Endodermal cell (in vitro differentiated cells): Measurements from ENCODE around the gene RAET1E. TPM values are rescaled to one million over a fixed set of nuclear protein-coding genes. Genes with fewer than 3 reads are reported as not detected.

Experiments
- DNase-seq: peaks from one replicate; pipeline ENCODE4 v3.0.0-alpha.2; 2017
- H3K27ac ChIP-seq: 2 replicates; pipeline ENCODE4 v1.5.1; 2013; ENCODE audit warnings: mild to moderate bottlenecking, low read depth, low read length, moderate library complexity
- H3K27me3 ChIP-seq: 2 replicates; pipeline ENCODE4 v1.6.1; 2013; ENCODE audit warnings: mild to moderate bottlenecking, low read length, moderate library complexity; ENCODE audit not compliant: insufficient read depth, control insufficient read depth, poor library complexity, severe bottlenecking
- H3K36me3 ChIP-seq: 2 replicates; pipeline ENCODE4 v1.7.0; 2013; ENCODE audit warnings: mild to moderate bottlenecking, low read length, moderate library complexity; ENCODE audit not compliant: control insufficient read depth, insufficient read depth
- H3K4me1 ChIP-seq: one replicate; pipeline ENCODE4 v1.7.0; 2013; ENCODE audit warnings: low read length; ENCODE audit not compliant: control insufficient read depth, insufficient read depth
- H3K4me3 ChIP-seq: 2 replicates; pipeline ENCODE4 v1.5.1; 2013; ENCODE audit warnings: mild to moderate bottlenecking, low read length, moderate library complexity
- H3K9ac ChIP-seq: 2 replicates; pipeline ENCODE4 v1.6.1; 2013; ENCODE audit warnings: mild to moderate bottlenecking, low read length, moderate library complexity; ENCODE audit not compliant: poor library complexity, severe bottlenecking; ENCODE audit errors: extremely low read depth
- H3K9me3 ChIP-seq: 2 replicates; pipeline ENCODE4 v1.6.1; 2013; ENCODE audit warnings: mild to moderate bottlenecking, low read length, moderate library complexity; ENCODE audit not compliant: control insufficient read depth
- H3K27ac Mint-ChIP-seq: 2 replicates; pipeline ENCODE4 v1.8.0; 2020; ENCODE audit warnings: mixed read lengths
- H3K27me3 Mint-ChIP-seq: 2 replicates; pipeline ENCODE4 v1.8.0; 2021; ENCODE audit warnings: mild to moderate bottlenecking, mixed read lengths; ENCODE audit not compliant: insufficient read depth
- H3K36me3 Mint-ChIP-seq: 2 replicates; pipeline ENCODE4 v1.8.0; 2020; ENCODE audit warnings: low read depth, mixed read lengths
- H3K4me1 Mint-ChIP-seq: 2 replicates; pipeline ENCODE4 v1.8.0; 2020; ENCODE audit warnings: mixed read lengths
- H3K4me3 Mint-ChIP-seq: 2 replicates; pipeline ENCODE4 v1.8.0; 2020; ENCODE audit warnings: mild to moderate bottlenecking, moderate library complexity, mixed read lengths
- H3K9me3 Mint-ChIP-seq: 2 replicates; pipeline ENCODE4 v1.8.0; 2020; ENCODE audit warnings: mild to moderate bottlenecking, mixed read lengths
- CTCF ChIP-seq: fragments of 200-600 bp; sonication (generic); conservative IDR thresholded peaks from 2 replicates; pipeline ENCODE4 v1.5.0; 2021; ENCODE audit warnings: antibody characterized with exemption, mild to moderate bottlenecking
- WGBS, 2 experiments: methylation state at CpG; one replicate each; pipeline versions ENCODE4 v1.1.5 to v1.1.7; 2013; ENCODE audit warnings: missing lambda C conversion rate in 2 of 2, mixed read lengths in 1 of 2; ENCODE audit not compliant: insufficient coverage in 1 of 2, insufficient read length in 1 of 2; 5-methylcytosine and 5-hydroxymethylcytosine counted together
- total RNA-seq, 2 donors: library from RNA; stranded (reverse); fragmentation: NEBNext Ultra II Directional in 1 of 2; extraction: Animal tissue kit (Norgen Biotek cat#: 25700) in 1 of 2; gene quantifications; 2 replicates in 1 of 2; 3 replicates in 1 of 2; pipeline ENCODE4 v1.2.1, GENCODE V29; 2021

RAET1E gene
- total RNA-seq, 2 donors from 2014 or later, result not detected

GRCh38 chr6:149888659-149889058 is 9.3 kb downstream of the RAET1E start:
- no peak overlapping the region for H3K27ac Mint-ChIP-seq
- H3K9me3 Mint-ChIP-seq, result no peaks in the 10 kb centered on the region
- H3K9ac ChIP-seq, result no peak overlapping the region
- no peaks in the 10 kb centered on the region for H3K4me1 Mint-ChIP-seq
- H3K36me3 ChIP-seq, result no peaks in the 10 kb centered on the region
- no peak overlapping the region for H3K27ac ChIP-seq
- H3K4me1 ChIP-seq, result no peaks in the 10 kb centered on the region
- H3K9me3 ChIP-seq, result no peaks in the 10 kb centered on the region
- peaks cover 63% of the 10 kb centered on the region for H3K27me3 Mint-ChIP-seq
- WGBS, 2 experiments, result 83% methylated on average over 1 of the region's 1 CpG; no CpG with 5 or more reads in 1 of the 2 experiments
- peaks cover 11% of the 10 kb centered on the region for H3K27me3 ChIP-seq
- no peak for TF ChIP-seq CTCF
- no peak overlapping the region for H3K4me3 Mint-ChIP-seq
- DNase-seq, result no peak
- no peaks in the 10 kb centered on the region for H3K36me3 Mint-ChIP-seq
- no peak overlapping the region for H3K4me3 ChIP-seq

- H3K9me3 Mint-ChIP-seq, result no peaks in the 10 kb centered on the region
- H3K4me1 Mint-ChIP-seq, result no peaks in the 10 kb centered on the region
Observed at GRCh38 chr6:149888093-149888492, 9.8 kb downstream of the RAET1E start.

GRCh38 chr6:149887343-149887742 is 10.6 kb downstream of the RAET1E start:
- Histone ChIP-seq H3K36me3 (no peaks in the 10 kb centered on the region), H3K4me3 (no peak overlapping the region), H3K27me3 (peaks cover 19% of the 10 kb centered on the region), H3K4me1 (no peaks in the 10 kb centered on the region), H3K27ac (no peak overlapping the region), H3K9ac (no peak overlapping the region), H3K9me3 (no peaks in the 10 kb centered on the region)
- Mint-ChIP-seq H3K9me3 (no peaks in the 10 kb centered on the region), H3K4me3 (no peak overlapping the region), H3K27me3 (peaks cover 55% of the 10 kb centered on the region), H3K27ac (no peak overlapping the region), H3K4me1 (no peaks in the 10 kb centered on the region), H3K36me3 (no peaks in the 10 kb centered on the region)
- 89 to 90% methylated on average over 1 to 3 of the region's 3 CpGs for WGBS, 2 experiments
- no peak for DNase-seq
- TF ChIP-seq CTCF, result no peak

More at GRCh38 chr6:149888093-149888492, 9.8 kb downstream of the RAET1E start:
- peaks cover 16% of the 10 kb centered on the region for H3K27me3 ChIP-seq
- Mint-ChIP-seq H3K36me3 (no peaks in the 10 kb centered on the region), H3K4me3 (no peak overlapping the region), H3K27ac (no peak overlapping the region), H3K27me3 (peaks cover 62% of the 10 kb centered on the region)
- H3K9me3 ChIP-seq, result no peaks in the 10 kb centered on the region
- H3K4me3 ChIP-seq, result no peak overlapping the region
- H3K9ac ChIP-seq, result no peak overlapping the region
- no peaks in the 10 kb centered on the region for H3K36me3 ChIP-seq
- no peaks in the 10 kb centered on the region for H3K4me1 ChIP-seq
- WGBS, 2 experiments, result 84 to 85% methylated on average over 6 to 9 of the region's 9 CpGs
- no peak for TF ChIP-seq CTCF
- no peak for DNase-seq
- H3K27ac ChIP-seq, result no peak overlapping the region
